ENCODE results near the gene CNP.

Gene CNP

GRCh38 chr17:42026857-42027589 is 60.4 kb downstream of the CNP start:
- DNase-seq, result no peak

Measured in nucleus accumbens (tissue), 56 donors.